Keratinocyte (primary cell): ENCODE measurements around the gene MICA. TPM values are rescaled to one million over a fixed set of nuclear protein-coding genes. Genes with fewer than 3 reads are reported as not detected.

Source experiments
- DNase-seq: peaks from one replicate; pipeline ENCODE4 v3.0.0-alpha.2; 2011; ENCODE audit warnings: low read depth, missing footprints, low spot score
- FAIRE-seq: peaks from 2 replicates; lab custom pipeline; 2011; peaks lifted over from hg19 to GRCh38; lab: Jason Lieb, UNC
- H2AFZ ChIP-seq: 2 replicates; pipeline ENCODE4 v1.6.0; 2012; ENCODE audit warnings: low read length, control low read depth, inconsistent platforms; ENCODE audit not compliant: control insufficient read depth
- H3K27ac ChIP-seq: 2 replicates; pipeline ENCODE4 v1.5.1; 2011; ENCODE audit warnings: low read length; ENCODE audit not compliant: control insufficient read depth, insufficient read depth
- H3K27me3 ChIP-seq: 3 replicates; pipeline ENCODE4 v1.6.0; 2011; ENCODE audit warnings: low read length; ENCODE audit not compliant: control insufficient read depth, insufficient read depth; ENCODE audit errors: extremely low read depth
- H3K36me3 ChIP-seq, 2 experiments: 2 replicates in 1 of 2; 3 replicates in 1 of 2; pipeline ENCODE4 v1.5.1; 2011; ENCODE audit warnings: low read length in 2 of 2, mild to moderate bottlenecking in 1 of 2; ENCODE audit not compliant: control insufficient read depth in 2 of 2, insufficient read depth in 2 of 2; ENCODE audit errors: extremely low read depth in 1 of 2
- H3K4me1 ChIP-seq: 3 replicates; pipeline ENCODE4 v1.5.1; 2011; ENCODE audit warnings: low read length; ENCODE audit not compliant: control insufficient read depth, insufficient read depth; ENCODE audit errors: extremely low read depth
- H3K4me2 ChIP-seq: 3 replicates; pipeline ENCODE4 v1.6.0; 2011; ENCODE audit warnings: low read depth, low read length; ENCODE audit not compliant: control insufficient read depth, insufficient read depth; ENCODE audit errors: extremely low read depth
- H3K4me3 ChIP-seq, 3 experiments: fragments of 200-600 bp in 1 of 3; sonication (generic) in 1 of 3; 2 replicates in 2 of 3; 3 replicates in 1 of 3; pipeline ENCODE4 v1.5.1; 2011 to 2016; ENCODE audit warnings: low read length in 3 of 3, mild to moderate bottlenecking in 3 of 3, control low read depth in 2 of 3, inconsistent platforms in 1 of 3, low read depth in 1 of 3, mixed read lengths in 1 of 3, mixed run types in 1 of 3, moderate library complexity in 1 of 3; ENCODE audit not compliant: control insufficient read depth in 2 of 3, insufficient read depth in 2 of 3; ENCODE audit errors: extremely low read depth in 1 of 3
- H3K79me2 ChIP-seq: 2 replicates; pipeline ENCODE4 v1.6.0; 2012; ENCODE audit warnings: low read length; ENCODE audit not compliant: control insufficient read depth, insufficient read depth
- H3K9ac ChIP-seq: 3 replicates; pipeline ENCODE4 v1.6.0; 2011; ENCODE audit warnings: low read length; ENCODE audit not compliant: control insufficient read depth, insufficient read depth; ENCODE audit errors: extremely low read depth
- H3K9me1 ChIP-seq: 3 replicates; pipeline ENCODE4 v1.6.0; 2011; ENCODE audit warnings: low read length; ENCODE audit not compliant: control insufficient read depth, insufficient read depth; ENCODE audit errors: extremely low read depth
- H3K9me3 ChIP-seq: 2 replicates; pipeline ENCODE4 v1.5.1; 2012; ENCODE audit warnings: low read depth, low read length; ENCODE audit not compliant: control insufficient read depth
- H4K20me1 ChIP-seq: 3 replicates; pipeline ENCODE4 v1.6.0; 2011; ENCODE audit warnings: low read length; ENCODE audit not compliant: control insufficient read depth, insufficient read depth; ENCODE audit errors: extremely low read depth
- EZH2 ChIP-seq: IDR thresholded peaks from one replicate; pipeline ENCODE4 v1.6.1; 2012; ENCODE audit warnings: inconsistent platforms, mild to moderate bottlenecking, low read length, moderate library complexity
- dilution Hi-C: fragments of 300-500 bp; cut with MboI; formaldehyde crosslinking; loops from one replicate; pipeline ENCODE4 v1.7.0; 2020; ENCODE audit warnings: low sequenced_read_pairs; ENCODE audit not compliant: extremely low pct_ligation_motif_present
- polyA plus RNA-seq, 5 experiments: library from polyadenylated mRNA; depleted of rRNA in 3 of 5; stranded (reverse) in 3 of 5; stranded (forward) in 1 of 5; unstranded in 1 of 5; fragments of >200 nt; gene quantifications; 1 replicate in 1 of 5; 2 replicates in 3 of 5; 3 replicates in 1 of 5; pipeline versions ENCODE4 v1.2.1 to v1.2.3, GENCODE V29; 2011 to 2012; ENCODE audit warnings: missing spikeins in 2 of 5, low read depth in 1 of 5, low replicate concordance in 1 of 5
- TF ChIP-seq, protein P1 (sequence below), 3 experiments: IDR thresholded peaks in 1 of 3; conservative IDR thresholded peaks in 1 of 3; optimal IDR thresholded peaks in 1 of 3; 2 replicates in 2 of 3; 3 replicates in 1 of 3; pipeline versions ENCODE3 to v1.5.1; 2011; ENCODE audit warnings: low read length in 3 of 3, mild to moderate bottlenecking in 3 of 3, moderate library complexity in 2 of 3, control low read depth in 1 of 3, inconsistent platforms in 1 of 3; ENCODE audit not compliant: insufficient read depth in 2 of 3; ENCODE audit errors: extremely low read depth in 1 of 3

Gene MICA
- polyA plus RNA-seq, 1 donor (not counting 4 experiments of a cell fraction or from before 2014, with no cell fraction given), result 59.9 TPM

GRCh38 chr6:31363811-31364210 lies 39.6 kb upstream of the MICA start:
- no peak overlapping the region for H3K27ac ChIP-seq
- peaks cover 26% of the 10 kb centered on the region for H3K27me3 ChIP-seq
- dilution Hi-C loops, result no loop called here
- H3K4me3 ChIP-seq, result no peak overlapping the region
- H2AFZ ChIP-seq, result no peak overlapping the region
- H3K9me3 ChIP-seq, result no peaks in the 10 kb centered on the region
- FAIRE-seq, result no peak
- H3K36me3 ChIP-seq, result no peaks in the 10 kb centered on the region
- no peak for TF ChIP-seq EZH2
- TF ChIP-seq, protein P1, sequence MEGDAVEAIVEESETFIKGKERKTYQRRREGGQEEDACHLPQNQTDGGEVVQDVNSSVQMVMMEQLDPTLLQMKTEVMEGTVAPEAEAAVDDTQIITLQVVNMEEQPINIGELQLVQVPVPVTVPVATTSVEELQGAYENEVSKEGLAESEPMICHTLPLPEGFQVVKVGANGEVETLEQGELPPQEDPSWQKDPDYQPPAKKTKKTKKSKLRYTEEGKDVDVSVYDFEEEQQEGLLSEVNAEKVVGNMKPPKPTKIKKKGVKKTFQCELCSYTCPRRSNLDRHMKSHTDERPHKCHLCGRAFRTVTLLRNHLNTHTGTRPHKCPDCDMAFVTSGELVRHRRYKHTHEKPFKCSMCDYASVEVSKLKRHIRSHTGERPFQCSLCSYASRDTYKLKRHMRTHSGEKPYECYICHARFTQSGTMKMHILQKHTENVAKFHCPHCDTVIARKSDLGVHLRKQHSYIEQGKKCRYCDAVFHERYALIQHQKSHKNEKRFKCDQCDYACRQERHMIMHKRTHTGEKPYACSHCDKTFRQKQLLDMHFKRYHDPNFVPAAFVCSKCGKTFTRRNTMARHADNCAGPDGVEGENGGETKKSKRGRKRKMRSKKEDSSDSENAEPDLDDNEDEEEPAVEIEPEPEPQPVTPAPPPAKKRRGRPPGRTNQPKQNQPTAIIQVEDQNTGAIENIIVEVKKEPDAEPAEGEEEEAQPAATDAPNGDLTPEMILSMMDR (optimal IDR thresholded peaks at IDR 0.05 in 1 of 3, IDR thresholded peaks at IDR 0.05 in 1 of 3, conservative IDR thresholded peaks at IDR 0.05 in 1 of 3; ENCODE audit: extremely low read depth in 1 of 3, insufficient read depth in 2 of 3, low read length in 3 of 3), result no peak
- no peaks in the 10 kb centered on the region for H3K79me2 ChIP-seq
- H3K9ac ChIP-seq, result no peak overlapping the region
- H3K4me2 ChIP-seq, result no peak overlapping the region
- no peaks in the 10 kb centered on the region for H3K4me1 ChIP-seq
- H3K9me1 ChIP-seq, result no peaks in the 10 kb centered on the region
- no peak for DNase-seq
- H4K20me1 ChIP-seq, result no peaks in the 10 kb centered on the region

- no peak for DNase-seq
- H3K27me3 ChIP-seq, result peaks cover 21% of the 10 kb centered on the region
- no peaks in the 10 kb centered on the region for H3K9me1 ChIP-seq
- H3K4me3 ChIP-seq, result no peak overlapping the region
- TF ChIP-seq, protein P1 (optimal IDR thresholded peaks at IDR 0.05 in 1 of 3, IDR thresholded peaks at IDR 0.05 in 1 of 3, conservative IDR thresholded peaks at IDR 0.05 in 1 of 3; ENCODE audit: extremely low read depth in 1 of 3, insufficient read depth in 2 of 3, low read length in 3 of 3), result no peak
- no peak for TF ChIP-seq EZH2
- no peaks in the 10 kb centered on the region for H3K79me2 ChIP-seq
- no peak overlapping the region for H3K27ac ChIP-seq
- FAIRE-seq, result no peak
- no peaks in the 10 kb centered on the region for H3K4me1 ChIP-seq
- H3K4me2 ChIP-seq, result no peak overlapping the region
- no peak overlapping the region for H3K9ac ChIP-seq
- no peaks in the 10 kb centered on the region for H3K36me3 ChIP-seq
- dilution Hi-C loops, result no loop called here
- no peak overlapping the region for H2AFZ ChIP-seq
- H3K9me3 ChIP-seq, result no peaks in the 10 kb centered on the region
- H4K20me1 ChIP-seq, result no peaks in the 10 kb centered on the region
Measured at GRCh38 chr6:31365864-31366263, 37.5 kb upstream of the MICA start.
